Stomach smooth muscle (tissue), 2 donors: ENCODE data around the gene HDHD3.

Experiments used
- H3K27ac ChIP-seq: one replicate; pipeline ENCODE4 v1.7.0; 2013; ENCODE audit warnings: mild to moderate bottlenecking, low read length, inconsistent platforms
- H3K27me3 ChIP-seq, 2 donors: one replicate each; pipeline ENCODE4 v1.7.0; 2013; ENCODE audit warnings: low read length in 2 of 2; ENCODE audit not compliant: insufficient read depth in 2 of 2, control insufficient read depth in 1 of 2
- H3K36me3 ChIP-seq, 2 donors: one replicate each; pipeline ENCODE4 v1.7.0; 2013; ENCODE audit warnings: low read length in 2 of 2; ENCODE audit not compliant: control insufficient read depth in 2 of 2, insufficient read depth in 2 of 2
- H3K4me1 ChIP-seq: one replicate; pipeline ENCODE4 v1.7.0; 2013; ENCODE audit warnings: low read length; ENCODE audit not compliant: control insufficient read depth, insufficient read depth
- H3K4me3 ChIP-seq, 2 donors: one replicate each; pipeline ENCODE4 v1.7.0; 2013; ENCODE audit warnings: low read length in 2 of 2
- H3K9ac ChIP-seq, 2 donors: one replicate each; pipeline ENCODE4 v1.7.0; 2013; ENCODE audit warnings: low read length in 2 of 2, mild to moderate bottlenecking in 1 of 2
- H3K9me3 ChIP-seq, 2 donors: one replicate each; pipeline ENCODE4 v1.7.0; 2013; ENCODE audit warnings: low read length in 2 of 2; ENCODE audit not compliant: control insufficient read depth in 2 of 2
- donor health status: healthy.
- donor health status: Pancreatic carcinoma.

Gene HDHD3

GRCh38 chr9:113361304-113362018, 15.3 kb downstream of the HDHD3 start:
- H3K4me1 ChIP-seq: no peaks in the 10 kb centered on the region
- H3K9me3 ChIP-seq: no peaks in the 10 kb centered on the region
- H3K36me3 ChIP-seq: no peaks in the 10 kb centered on the region
- no peak overlapping the region for H3K4me3 ChIP-seq
- no peak overlapping the region for H3K9ac ChIP-seq
- no peak overlapping the region for H3K27ac ChIP-seq
- H3K27me3 ChIP-seq: no peaks in the 10 kb centered on the region

GRCh38 chr9:113360242-113360842, 16.4 kb downstream of the HDHD3 start:
- H3K36me3 ChIP-seq: no peaks in the 10 kb centered on the region
- H3K9ac ChIP-seq: no peak overlapping the region
- H3K27ac ChIP-seq: no peak overlapping the region
- H3K9me3 ChIP-seq: no peaks in the 10 kb centered on the region
- no peaks in the 10 kb centered on the region for H3K27me3 ChIP-seq
- no peaks in the 10 kb centered on the region for H3K4me1 ChIP-seq
- H3K4me3 ChIP-seq: no peak overlapping the region

- H3K9ac ChIP-seq: no peak overlapping the region
These were observed 17.4 kb downstream of the HDHD3 start for GRCh38 chr9:113359385-113359784.

GRCh38 chr9:113356686-113357292, 20.0 kb downstream of the HDHD3 start:
- no peaks in the 10 kb centered on the region for H3K27me3 ChIP-seq
- H3K4me1 ChIP-seq: no peaks in the 10 kb centered on the region
- no peaks in the 10 kb centered on the region for H3K36me3 ChIP-seq
- no peaks in the 10 kb centered on the region for H3K9me3 ChIP-seq
- no peak overlapping the region for H3K27ac ChIP-seq
- no peak overlapping the region for H3K9ac ChIP-seq
- no peak overlapping the region for H3K4me3 ChIP-seq

More at GRCh38 chr9:113359385-113359784, 17.4 kb downstream of the HDHD3 start:
- no peaks in the 10 kb centered on the region for H3K36me3 ChIP-seq
- no peaks in the 10 kb centered on the region for H3K27me3 ChIP-seq
- no peak overlapping the region for H3K4me3 ChIP-seq
- H3K27ac ChIP-seq: no peak overlapping the region
- H3K9me3 ChIP-seq: no peaks in the 10 kb centered on the region
- no peaks in the 10 kb centered on the region for H3K4me1 ChIP-seq

GRCh38 chr9:113355040-113355596, 21.7 kb downstream of the HDHD3 start:
- peaks cover 0 to 10% of the 10 kb centered on the region in 2 donors for H3K27me3 ChIP-seq
- peaks cover 6% of the 10 kb centered on the region for H3K4me1 ChIP-seq
- no peak overlapping the region for H3K27ac ChIP-seq
- H3K9me3 ChIP-seq: no peaks in the 10 kb centered on the region
- no peak overlapping the region for H3K4me3 ChIP-seq
- H3K9ac ChIP-seq: no peak overlapping the region
- no peaks in the 10 kb centered on the region for H3K36me3 ChIP-seq

- Histone ChIP-seq H3K9me3 (no peaks in the 10 kb centered on the region), H3K4me1 (peaks cover 11% of the 10 kb centered on the region), H3K4me3 (no peak overlapping the region), H3K36me3 (no peaks in the 10 kb centered on the region), H3K27me3 (peaks cover 0 to 14% of the 10 kb centered on the region in 2 donors), H3K27ac (no peak overlapping the region), H3K9ac (no peak overlapping the region)
These were observed 24.4 kb downstream of the HDHD3 start for GRCh38 chr9:113352411-113352810.

GRCh38 chr9:113352006-113352405, 24.8 kb downstream of the HDHD3 start:
- H3K4me1 ChIP-seq: peaks cover 11% of the 10 kb centered on the region
- H3K9ac ChIP-seq: no peak overlapping the region
- peaks cover 0 to 14% of the 10 kb centered on the region in 2 donors for H3K27me3 ChIP-seq
- H3K27ac ChIP-seq: no peak overlapping the region
- H3K4me3 ChIP-seq: no peak overlapping the region
- H3K36me3 ChIP-seq: no peaks in the 10 kb centered on the region
- H3K9me3 ChIP-seq: no peaks in the 10 kb centered on the region

GRCh38 chr9:113350937-113351336, 25.8 kb downstream of the HDHD3 start:
- H3K36me3 ChIP-seq: no peaks in the 10 kb centered on the region
- H3K9me3 ChIP-seq: no peaks in the 10 kb centered on the region
- peaks cover 0 to 14% of the 10 kb centered on the region in 2 donors for H3K27me3 ChIP-seq
- no peak overlapping the region for H3K9ac ChIP-seq
- peaks cover 11% of the 10 kb centered on the region for H3K4me1 ChIP-seq
- H3K27ac ChIP-seq: no peak overlapping the region
- no peak overlapping the region for H3K4me3 ChIP-seq

GRCh38 chr9:113350107-113350661, 26.6 kb downstream of the HDHD3 start:
- peak overlapping the region in 1 of 2 donors; percentile 71 for H3K9ac ChIP-seq
- H3K4me3 ChIP-seq: peak overlapping the region; percentile 68 to 72
- H3K4me1 ChIP-seq: peaks cover 11% of the 10 kb centered on the region
- peaks cover 0 to 14% of the 10 kb centered on the region in 2 donors for H3K27me3 ChIP-seq
- no peak overlapping the region for H3K27ac ChIP-seq
- H3K36me3 ChIP-seq: no peaks in the 10 kb centered on the region
- H3K9me3 ChIP-seq: no peaks in the 10 kb centered on the region

GRCh38 chr9:113349445-113350094, 27.2 kb downstream of the HDHD3 start, which contains the start of gene BSPRY:
Gene BSPRY (plus strand): TSS chr9:113349541. CDS start chr9:113349580, 39 bp downstream.
- no peaks in the 10 kb centered on the region for H3K36me3 ChIP-seq
- no peaks in the 10 kb centered on the region for H3K9me3 ChIP-seq
- H3K9ac ChIP-seq: peak within 1 kb of the TSS; percentile 18 to 71
- peaks cover 0 to 14% of the 10 kb centered on the region in 2 donors for H3K27me3 ChIP-seq
- H3K27ac ChIP-seq: no peak within 1 kb of the TSS
- H3K4me1 ChIP-seq: peaks cover 11% of the 10 kb centered on the region
- H3K4me3 ChIP-seq: peak within 1 kb of the TSS; percentile 68 to 72
